DND-41 (cell line): ENCODE measurements around the gene PRIM2.
"Not testable (repeated sequence)": the region's sequence is repeated elsewhere in the genome, so short reads cannot be mapped to it uniquely, and the experiment has no call there.

Experiments
- ATAC-seq: fragments of 200-7000 bp; cut with Tn5 transposase; 3 replicates; pipeline ENCODE4 v1.9.1; 2021; ENCODE audit warnings: low read depth; ENCODE audit not compliant: insufficient read depth
- DNase-seq: peaks from one replicate; pipeline ENCODE4 v3.0.0-alpha.2; 2020
- H2AFZ ChIP-seq: 2 replicates; pipeline ENCODE4 v1.6.0; 2012; ENCODE audit warnings: low read depth, low read length
- H3K27ac ChIP-seq: 2 replicates; pipeline ENCODE4 v1.5.1; 2012; ENCODE audit warnings: low read length, inconsistent platforms
- H3K27me3 ChIP-seq: fragments of 200-600 bp; sonication (generic); 2 replicates; pipeline ENCODE4 v1.6.0; 2012; ENCODE audit warnings: low read length, mild to moderate bottlenecking, inconsistent platforms; ENCODE audit not compliant: insufficient read depth, poor library complexity
- H3K36me3 ChIP-seq: 2 replicates; pipeline ENCODE4 v1.5.1; 2012; ENCODE audit warnings: low read length, inconsistent platforms; ENCODE audit not compliant: insufficient read depth
- H3K4me1 ChIP-seq: 2 replicates; pipeline ENCODE4 v1.5.1; 2012; ENCODE audit warnings: mild to moderate bottlenecking, low read length; ENCODE audit not compliant: insufficient read depth
- H3K4me2 ChIP-seq: 2 replicates; pipeline ENCODE4 v1.6.0; 2012; ENCODE audit warnings: mild to moderate bottlenecking, moderate library complexity, low read length, inconsistent platforms; ENCODE audit not compliant: insufficient read depth
- H3K4me3 ChIP-seq, 2 experiments: fragments of 200-600 bp in 1 of 2; shearing (Covaris generic) in 1 of 2; 2 replicates each; pipeline ENCODE4 v1.5.1; 2012 to 2016; ENCODE audit warnings: inconsistent platforms in 2 of 2, low read length in 2 of 2, mild to moderate bottlenecking in 2 of 2, low read depth in 1 of 2, moderate library complexity in 1 of 2
- H3K79me2 ChIP-seq: 2 replicates; pipeline ENCODE4 v1.6.0; 2012; ENCODE audit warnings: low read length, inconsistent platforms; ENCODE audit not compliant: insufficient read depth
- H3K9ac ChIP-seq: 2 replicates; pipeline ENCODE4 v1.6.0; 2012; ENCODE audit warnings: low read depth, mild to moderate bottlenecking, inconsistent platforms, low read length, moderate library complexity
- H3K9me3 ChIP-seq: 2 replicates; pipeline ENCODE4 v1.5.1; 2012; ENCODE audit warnings: low read length, moderate library complexity, mild to moderate bottlenecking, inconsistent platforms; ENCODE audit not compliant: insufficient read depth, severe bottlenecking
- H4K20me1 ChIP-seq: 2 replicates; pipeline ENCODE4 v1.6.0; 2012; ENCODE audit warnings: low read length; ENCODE audit not compliant: insufficient read depth
- CTCF ChIP-seq: IDR thresholded peaks from 2 replicates; pipeline ENCODE4 v1.5.1; 2012; ENCODE audit warnings: borderline replicate concordance, low read length, moderate library complexity, mild to moderate bottlenecking; ENCODE audit not compliant: poor library complexity, severe bottlenecking; ENCODE audit errors: extremely low read depth

Gene PRIM2

GRCh38 chr6:57671937-57672627, 354.7 kb downstream of the PRIM2 start:
- H3K27me3 ChIP-seq, ATAC-seq, H3K9ac ChIP-seq, H3K9me3 ChIP-seq, H2AFZ ChIP-seq, H3K4me3 ChIP-seq, DNase-seq, H3K4me2 ChIP-seq, H3K4me1 ChIP-seq, H3K79me2 ChIP-seq, H3K36me3 ChIP-seq, H4K20me1 ChIP-seq, H3K27ac ChIP-seq: not testable (repeated sequence)
- TF ChIP-seq CTCF: peak; percentile 19

- H3K27ac ChIP-seq, H3K4me3 ChIP-seq, H3K4me1 ChIP-seq, H3K36me3 ChIP-seq, H2AFZ ChIP-seq, H3K27me3 ChIP-seq, H3K79me2 ChIP-seq, ATAC-seq, H3K4me2 ChIP-seq, H3K9me3 ChIP-seq, H4K20me1 ChIP-seq, H3K9ac ChIP-seq, DNase-seq: not testable (repeated sequence)
Observed at GRCh38 chr6:57673281-57673680, 355.9 kb downstream of the PRIM2 start.

- H3K27ac ChIP-seq, H2AFZ ChIP-seq, DNase-seq, H3K9ac ChIP-seq, ATAC-seq, H3K4me1 ChIP-seq, H4K20me1 ChIP-seq, H3K79me2 ChIP-seq, H3K4me3 ChIP-seq, H3K9me3 ChIP-seq, H3K36me3 ChIP-seq, H3K4me2 ChIP-seq, H3K27me3 ChIP-seq: not testable (repeated sequence)
Observed at GRCh38 chr6:57675386-57675785, 358.0 kb downstream of the PRIM2 start.

- not testable (repeated sequence) for H4K20me1 ChIP-seq, DNase-seq, H3K27me3 ChIP-seq, H3K79me2 ChIP-seq, H3K9me3 ChIP-seq, ATAC-seq, H3K4me3 ChIP-seq, H3K4me1 ChIP-seq, H3K4me2 ChIP-seq, H2AFZ ChIP-seq, H3K9ac ChIP-seq, H3K36me3 ChIP-seq, H3K27ac ChIP-seq
Observed at GRCh38 chr6:57696382-57696781, 379.0 kb downstream of the PRIM2 start.
